OCI-LY7 (cell line): ENCODE measurements around the gene ACOT11. TPM values are rescaled to one million over a fixed set of nuclear protein-coding genes. Genes with fewer than 3 reads are reported as not detected.

Experiments
- BruUV-seq: library from RNA; stranded (reverse); fragments of 400-500 nt; replicated peaks from 2 replicates; lab custom pipeline; 2021; lab: Mats Ljungman, UMichigan
- CTCF ChIA-PET: fragments of 300-600 bp; sonication (Branson Sonifier 250); formaldehyde crosslinking; loops from one replicate; lab custom pipeline; 2022; ENCODE audit warnings: antibody characterized with exemption; ENCODE audit not compliant: unreplicated experiment; lab: Charles Lee
- POLR2A ChIA-PET: fragments of 300-600 bp; sonication (Branson Sonifier 250); formaldehyde crosslinking; loops from one replicate; lab custom pipeline; 2022; ENCODE audit warnings: antibody characterized with exemption; lab: Charles Lee
- DNase-seq: peaks from one replicate; pipeline ENCODE4 v3.0.0-alpha.2; 2015; ENCODE audit warnings: low spot score
- H2AFZ ChIP-seq: fragments of 200-600 bp; sonication (generic), shearing (Covaris generic); 2 replicates; pipeline ENCODE4 v1.6.1; 2014; ENCODE audit warnings: mild to moderate bottlenecking, antibody characterized with exemption, low read length, moderate library complexity
- H3K27ac ChIP-seq: fragments of 200-600 bp; sonication (generic); 2 replicates; pipeline ENCODE4 v1.5.1; 2014; ENCODE audit warnings: mixed run types, low read depth, mild to moderate bottlenecking, moderate library complexity, low read length, inconsistent platforms; ENCODE audit not compliant: poor library complexity, severe bottlenecking
- H3K36me3 ChIP-seq: fragments of 200-600 bp; sonication (generic); 2 replicates; pipeline ENCODE4 v1.6.1; 2014; ENCODE audit warnings: mild to moderate bottlenecking, antibody characterized with exemption, low read length, moderate library complexity, mixed read lengths; ENCODE audit not compliant: insufficient read depth
- H3K4me1 ChIP-seq: fragments of 200-600 bp; sonication (generic); 2 replicates; pipeline ENCODE4 v1.5.1; 2014; ENCODE audit warnings: mild to moderate bottlenecking, low read length; ENCODE audit not compliant: insufficient read depth, poor library complexity, severe bottlenecking
- H3K4me2 ChIP-seq: fragments of 200-600 bp; sonication (generic); 2 replicates; pipeline ENCODE4 v1.6.1; 2014; ENCODE audit warnings: mild to moderate bottlenecking, low read length
- H3K4me3 ChIP-seq: fragments of 200-600 bp; sonication (generic); 2 replicates; pipeline ENCODE4 v1.5.1; 2014; ENCODE audit warnings: mild to moderate bottlenecking, low read depth, low read length; ENCODE audit not compliant: poor library complexity, severe bottlenecking
- H3K79me2 ChIP-seq: fragments of 200-600 bp; sonication (generic); 2 replicates; pipeline ENCODE4 v1.6.1; 2016; ENCODE audit warnings: low read depth, mild to moderate bottlenecking, low read length, moderate library complexity, mixed read lengths; ENCODE audit not compliant: insufficient read depth
- H3K9me2 ChIP-seq: fragments of 200-600 bp; sonication (generic); 2 replicates; pipeline ENCODE4 v1.6.1; 2016; ENCODE audit warnings: mild to moderate bottlenecking, low read length, mixed read lengths; ENCODE audit not compliant: insufficient read depth
- H3K9me3 ChIP-seq: fragments of 200-600 bp; sonication (generic); 2 replicates; pipeline ENCODE4 v1.6.1; 2014; ENCODE audit warnings: mild to moderate bottlenecking, mixed run types, low read length, mixed read lengths
- H4K20me1 ChIP-seq: fragments of 200-600 bp; sonication (generic); 2 replicates; pipeline ENCODE4 v1.6.1; 2014; ENCODE audit warnings: mild to moderate bottlenecking, antibody characterized with exemption, low read length, moderate library complexity, mixed read lengths; ENCODE audit not compliant: insufficient read depth
- CTCF ChIP-seq: fragments of 200-600 bp; sonication (generic); conservative IDR thresholded peaks from 2 replicates; pipeline ENCODE4 v1.5.1; 2014; ENCODE audit warnings: mild to moderate bottlenecking, antibody characterized with exemption, low read length, moderate library complexity, mixed read lengths
- EZH2phosphoT487 ChIP-seq: fragments of 200-600 bp; sonication (generic); IDR thresholded peaks from 2 replicates; pipeline ENCODE4 v1.6.1; 2018; ENCODE audit warnings: low read depth, borderline replicate concordance, mild to moderate bottlenecking, mixed run types, antibody characterized with exemption, low read length, moderate library complexity, mixed read lengths
- intact Hi-C: fragments of 100-400 bp; cut with micrococcal nuclease; formaldehyde crosslinking; loops from one replicate; pipeline ENCODE4 v1.10.0; 2022; ENCODE audit not compliant: unreplicated experiment
- total RNA-seq, 2 experiments: library from RNA; depleted of rRNA in 1 of 2; stranded (reverse); fragments of >200 nt in 1 of 2; shearing (Covaris generic) in 1 of 2; gene quantifications; 2 replicates each; pipeline ENCODE4 v1.2.3, GENCODE V29; 2014 to 2022

Gene ACOT11
- total RNA-seq, 2 experiments from 2014 or later = not detected

GRCh38 chr1:54645806-54646676 lies 98.0 kb downstream of the ACOT11 start:
- Histone ChIP-seq H3K4me3 (no peak overlapping the region), H3K9me2 (no peaks in the 10 kb centered on the region), H4K20me1 (no peaks in the 10 kb centered on the region), H3K9me3 (peaks cover 7% of the 10 kb centered on the region; the same call in 1 of the 2 replicates), H2AFZ (no peak overlapping the region), H3K4me2 (no peak overlapping the region), H3K36me3 (no peaks in the 10 kb centered on the region), H3K79me2 (no peaks in the 10 kb centered on the region), H3K27ac (no peak overlapping the region), H3K4me1 (no peaks in the 10 kb centered on the region)
- no peak for DNase-seq
- BruUV-seq = no TSS peak
- TF ChIP-seq CTCF (no peak), EZH2phosphoT487 (no peak)
- CTCF ChIA-PET = no interaction called here
- POLR2A ChIA-PET = no interaction called here
- intact Hi-C loops = no loop called here

- Histone ChIP-seq H2AFZ (no peak overlapping the region), H3K4me2 (no peak overlapping the region), H3K4me3 (no peak overlapping the region), H3K27ac (no peak overlapping the region), H3K4me1 (no peaks in the 10 kb centered on the region), H3K9me2 (no peaks in the 10 kb centered on the region), H3K79me2 (no peaks in the 10 kb centered on the region), H3K36me3 (no peaks in the 10 kb centered on the region), H3K9me3 (no peaks in the 10 kb centered on the region), H4K20me1 (no peaks in the 10 kb centered on the region)
- no TSS peak for BruUV-seq
- POLR2A ChIA-PET = no interaction called here
- DNase-seq = no peak
- TF ChIP-seq EZH2phosphoT487 (no peak), CTCF (no peak)
- CTCF ChIA-PET = no interaction called here
- intact Hi-C loops = no loop called here
Measured at GRCh38 chr1:54649130-54649898, 101.3 kb downstream of the ACOT11 start.
